Measurements from ENCODE around the gene TMEM140. TPM values are rescaled to one million over a fixed set of nuclear protein-coding genes. Genes with fewer than 3 reads are reported as not detected.

Gene TMEM140
- total and polyA plus RNA-seq, 2 of the 13 experiments (the other 11 are each of a cell fraction or from before 2014, with no cell fraction given): 9.2 to 21.7 TPM

DNA sequence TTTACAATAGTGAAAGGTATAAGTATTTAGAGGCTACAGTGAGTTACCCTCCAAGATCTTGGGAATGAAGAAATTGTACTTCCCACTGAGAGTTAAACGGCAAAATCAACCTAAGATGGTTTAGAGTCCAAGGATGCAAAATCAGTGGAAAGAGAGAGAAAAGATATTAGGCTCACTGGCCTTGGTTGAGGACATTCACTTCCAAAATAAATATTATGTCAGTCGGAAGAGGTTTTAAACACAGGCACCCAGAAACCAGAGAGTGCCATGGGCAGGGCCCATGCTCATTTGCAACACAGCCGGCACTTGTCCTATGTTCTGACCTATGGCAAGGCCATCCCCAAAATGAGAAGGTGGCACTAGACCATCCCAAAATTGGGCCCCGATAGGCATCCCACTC lies 67.3 kb downstream of the TMEM140 start (continued):
- TF ChIP-seq, protein P1, sequence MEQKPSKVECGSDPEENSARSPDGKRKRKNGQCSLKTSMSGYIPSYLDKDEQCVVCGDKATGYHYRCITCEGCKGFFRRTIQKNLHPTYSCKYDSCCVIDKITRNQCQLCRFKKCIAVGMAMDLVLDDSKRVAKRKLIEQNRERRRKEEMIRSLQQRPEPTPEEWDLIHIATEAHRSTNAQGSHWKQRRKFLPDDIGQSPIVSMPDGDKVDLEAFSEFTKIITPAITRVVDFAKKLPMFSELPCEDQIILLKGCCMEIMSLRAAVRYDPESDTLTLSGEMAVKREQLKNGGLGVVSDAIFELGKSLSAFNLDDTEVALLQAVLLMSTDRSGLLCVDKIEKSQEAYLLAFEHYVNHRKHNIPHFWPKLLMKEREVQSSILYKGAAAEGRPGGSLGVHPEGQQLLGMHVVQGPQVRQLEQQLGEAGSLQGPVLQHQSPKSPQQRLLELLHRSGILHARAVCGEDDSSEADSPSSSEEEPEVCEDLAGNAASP (CRISPR knock-in tag; IDR thresholded peaks at IDR 0.05; ENCODE audit: borderline replicate concordance): peak; percentile 53; the same call in 1 of the 2 replicates
- TF ChIP-seq LCORL (IDR thresholded peaks at IDR 0.05) (no peak), LCORL (CRISPR knock-in tag; IDR thresholded peaks at IDR 0.05) (0 out of 2 replicates have a peak, but pooled peaks have one; percentile 39), NR2F1 (CRISPR knock-in tag; IDR thresholded peaks at IDR 0.05) (no peak), RXRB (CRISPR knock-in tag; IDR thresholded peaks at IDR 0.05; ENCODE audit: borderline replicate concordance) (peak; percentile 42; the same call in 1 of the 2 replicates), SAP130 (CRISPR knock-in tag; IDR thresholded peaks at IDR 0.05; ENCODE audit: low read depth) (peak; percentile 27; the same call in 1 of the 2 replicates), SOX13 (IDR thresholded peaks at IDR 0.05) (no peak), SOX13 (CRISPR knock-in tag; conservative IDR thresholded peaks at IDR 0.05 in 1 of 2, IDR thresholded peaks at IDR 0.05 in 1 of 2) (peak in 1 of 2 experiments; percentile 25; a peak in 1 of 4 replicates), ZNF841 (CRISPR knock-in tag; IDR thresholded peaks at IDR 0.05; ENCODE audit: borderline replicate concordance) (no peak), ZNF136 (CRISPR knock-in tag; IDR thresholded peaks at IDR 0.05; ENCODE audit: low read depth) (no peak), ZNF7 (CRISPR knock-in tag; IDR thresholded peaks at IDR 0.05) (no peak), ZNF567 (CRISPR knock-in tag; IDR thresholded peaks at IDR 0.05; ENCODE audit: borderline replicate concordance) (no peak), ZNF768 (CRISPR knock-in tag; IDR thresholded peaks at IDR 0.05) (peak; percentile 60; the same call in 1 of the 2 replicates), MEIS2 (CRISPR knock-in tag; IDR thresholded peaks at IDR 0.05) (no peak), AKAP8 (CRISPR knock-in tag; IDR thresholded peaks at IDR 0.05) (no peak)
- TF ChIP-seq, protein P2, sequence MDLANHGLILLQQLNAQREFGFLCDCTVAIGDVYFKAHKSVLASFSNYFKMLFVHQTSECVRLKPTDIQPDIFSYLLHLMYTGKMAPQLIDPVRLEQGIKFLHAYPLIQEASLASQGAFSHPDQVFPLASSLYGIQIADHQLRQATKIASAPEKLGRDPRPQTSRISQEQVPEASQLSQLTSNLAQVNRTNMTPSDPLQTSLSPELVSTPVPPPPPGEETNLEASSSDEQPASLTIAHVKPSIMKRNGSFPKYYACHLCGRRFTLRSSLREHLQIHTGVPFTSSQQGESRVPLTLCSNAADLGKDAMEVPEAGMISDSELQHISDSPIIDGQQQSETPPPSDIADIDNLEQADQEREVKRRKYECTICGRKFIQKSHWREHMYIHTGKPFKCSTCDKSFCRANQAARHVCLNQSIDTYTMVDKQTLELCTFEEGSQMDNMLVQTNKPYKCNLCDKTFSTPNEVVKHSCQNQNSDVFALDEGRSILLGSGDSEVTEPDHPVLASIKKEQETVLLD (CRISPR knock-in tag; IDR thresholded peaks at IDR 0.05; ENCODE audit: low read depth): no peak
- TF ChIP-seq, protein P3, sequence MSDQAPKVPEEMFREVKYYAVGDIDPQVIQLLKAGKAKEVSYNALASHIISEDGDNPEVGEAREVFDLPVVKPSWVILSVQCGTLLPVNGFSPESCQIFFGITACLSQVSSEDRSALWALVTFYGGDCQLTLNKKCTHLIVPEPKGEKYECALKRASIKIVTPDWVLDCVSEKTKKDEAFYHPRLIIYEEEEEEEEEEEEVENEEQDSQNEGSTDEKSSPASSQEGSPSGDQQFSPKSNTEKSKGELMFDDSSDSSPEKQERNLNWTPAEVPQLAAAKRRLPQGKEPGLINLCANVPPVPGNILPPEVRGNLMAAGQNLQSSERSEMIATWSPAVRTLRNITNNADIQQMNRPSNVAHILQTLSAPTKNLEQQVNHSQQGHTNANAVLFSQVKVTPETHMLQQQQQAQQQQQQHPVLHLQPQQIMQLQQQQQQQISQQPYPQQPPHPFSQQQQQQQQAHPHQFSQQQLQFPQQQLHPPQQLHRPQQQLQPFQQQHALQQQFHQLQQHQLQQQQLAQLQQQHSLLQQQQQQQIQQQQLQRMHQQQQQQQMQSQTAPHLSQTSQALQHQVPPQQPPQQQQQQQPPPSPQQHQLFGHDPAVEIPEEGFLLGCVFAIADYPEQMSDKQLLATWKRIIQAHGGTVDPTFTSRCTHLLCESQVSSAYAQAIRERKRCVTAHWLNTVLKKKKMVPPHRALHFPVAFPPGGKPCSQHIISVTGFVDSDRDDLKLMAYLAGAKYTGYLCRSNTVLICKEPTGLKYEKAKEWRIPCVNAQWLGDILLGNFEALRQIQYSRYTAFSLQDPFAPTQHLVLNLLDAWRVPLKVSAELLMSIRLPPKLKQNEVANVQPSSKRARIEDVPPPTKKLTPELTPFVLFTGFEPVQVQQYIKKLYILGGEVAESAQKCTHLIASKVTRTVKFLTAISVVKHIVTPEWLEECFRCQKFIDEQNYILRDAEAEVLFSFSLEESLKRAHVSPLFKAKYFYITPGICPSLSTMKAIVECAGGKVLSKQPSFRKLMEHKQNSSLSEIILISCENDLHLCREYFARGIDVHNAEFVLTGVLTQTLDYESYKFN (CRISPR knock-in tag; conservative IDR thresholded peaks at IDR 0.05): peak; percentile 50; the same call in 1 of the 2 replicates
- TF ChIP-seq, protein P4, sequence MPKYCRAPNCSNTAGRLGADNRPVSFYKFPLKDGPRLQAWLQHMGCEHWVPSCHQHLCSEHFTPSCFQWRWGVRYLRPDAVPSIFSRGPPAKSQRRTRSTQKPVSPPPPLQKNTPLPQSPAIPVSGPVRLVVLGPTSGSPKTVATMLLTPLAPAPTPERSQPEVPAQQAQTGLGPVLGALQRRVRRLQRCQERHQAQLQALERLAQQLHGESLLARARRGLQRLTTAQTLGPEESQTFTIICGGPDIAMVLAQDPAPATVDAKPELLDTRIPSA (CRISPR knock-in tag; IDR thresholded peaks at IDR 0.05; ENCODE audit: borderline replicate concordance): no peak
